ENCODE data around the gene AK5.
A peak's percentile ranks its signal among the peaks of the same experiment; 100 is the strongest.
"Not testable (repeated sequence)": the region's sequence is repeated elsewhere in the genome, so short reads cannot be mapped to it uniquely, and the experiment has no call there.

The AK5 gene

GRCh38 chr1:77406661-77407060, 124.8 kb downstream of the AK5 start:
- DNase-seq = no peak

GRCh38 chr1:77407738-77408375, 126.0 kb downstream of the AK5 start:
- no peak for DNase-seq

GRCh38 chr1:77408933-77409332, 127.1 kb downstream of the AK5 start:
- DNase-seq = not testable (repeated sequence)

- no peak for DNase-seq
Observed at GRCh38 chr1:77412069-77412819, 130.4 kb downstream of the AK5 start.

GRCh38 chr1:77412820-77413530, 131.2 kb downstream of the AK5 start:
- no peak for DNase-seq

- DNase-seq = no peak
Observed at GRCh38 chr1:77413541-77414335, 131.9 kb downstream of the AK5 start.

GRCh38 chr1:77415579-77415978, 133.8 kb downstream of the AK5 start:
- no peak for DNase-seq

- DNase-seq = peak; percentile 29
Observed at GRCh38 chr1:77416692-77417450, 135.1 kb downstream of the AK5 start.

GRCh38 chr1:77418055-77418454, 136.2 kb downstream of the AK5 start:
- not testable (repeated sequence) for DNase-seq

- no peak for DNase-seq
Observed at GRCh38 chr1:77421504-77422233, 139.8 kb downstream of the AK5 start.

GRCh38 chr1:77424236-77424635, 142.4 kb downstream of the AK5 start:
- no peak for DNase-seq

- DNase-seq = no peak
Observed at GRCh38 chr1:77428068-77428467, 146.2 kb downstream of the AK5 start.

GRCh38 chr1:77430966-77431690, 149.3 kb downstream of the AK5 start:
- no peak for DNase-seq

GRCh38 chr1:77433934-77434333, 152.1 kb downstream of the AK5 start:
- no peak for DNase-seq

GRCh38 chr1:77434967-77435366, 153.1 kb downstream of the AK5 start:
- no peak for DNase-seq

- DNase-seq = no peak
Observed at GRCh38 chr1:77438236-77438913, 156.6 kb downstream of the AK5 start.

- DNase-seq = no peak
Observed at GRCh38 chr1:77446841-77447555, 165.2 kb downstream of the AK5 start.

- peak; percentile 7 for DNase-seq
Observed at GRCh38 chr1:77447669-77448068, 165.8 kb downstream of the AK5 start.

GRCh38 chr1:77459881-77460280, 178.1 kb downstream of the AK5 start:
- no peak for DNase-seq

GRCh38 chr1:77461691-77462090, 179.9 kb downstream of the AK5 start:
- DNase-seq = no peak

All from NCI-H748 treated with DMSO at 0.1 percent for 48 hours (cell line).